ENCODE data around the gene UFSP1. TPM values are rescaled to one million over a fixed set of nuclear protein-coding genes. Genes with fewer than 3 reads are reported as not detected.

The UFSP1 gene
- total and polyA plus RNA-seq, 10 of the 15 experiments (the other 5 are each of a cell fraction or from before 2014, with no cell fraction given) = 0.14 to 10.6 (median 2.8) TPM

DNA sequence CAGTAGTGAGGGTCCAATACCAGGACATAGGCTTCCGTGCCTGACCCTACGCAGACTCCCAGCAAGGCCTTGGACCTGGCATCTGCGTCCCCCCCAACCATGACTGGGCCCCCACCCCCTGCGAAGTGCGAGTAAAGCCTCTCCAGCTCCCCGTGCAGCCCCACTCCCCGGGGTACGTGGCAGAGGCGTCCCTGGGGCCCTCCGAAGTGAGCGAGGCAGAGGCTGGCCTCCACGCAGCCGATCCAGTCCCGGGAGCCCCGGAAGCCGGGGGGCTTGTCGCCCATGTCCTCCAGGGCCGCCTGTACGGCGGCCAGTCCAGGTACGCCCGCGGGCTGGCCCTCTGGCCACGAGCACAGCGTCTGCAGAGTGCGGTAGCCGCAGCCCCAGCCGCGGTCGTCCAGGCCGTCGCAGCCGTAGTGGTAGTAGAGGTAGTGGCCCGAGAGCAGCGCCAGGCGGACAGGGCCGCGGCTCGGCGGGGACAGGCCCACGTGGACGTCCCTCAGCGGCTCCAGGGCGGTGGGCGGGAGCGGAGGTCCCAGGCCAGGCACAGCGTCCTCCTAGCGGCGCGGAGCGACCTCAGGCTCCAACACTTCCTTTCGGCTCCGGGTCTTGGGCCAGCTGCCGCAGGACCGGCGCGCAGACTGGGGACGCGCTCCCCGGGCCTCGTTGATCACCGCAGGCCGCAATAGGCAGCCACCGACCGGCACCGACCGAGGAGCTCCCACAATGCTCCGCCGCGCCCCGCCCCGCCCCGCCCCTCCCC lies at the start of gene UFSP1 (continued):
- TF ChIP-seq SREBF1 (IDR thresholded peaks at IDR 0.05; ENCODE audit: low read length) = no peak
- TF ChIP-seq ETV6 (conservative IDR thresholded peaks at IDR 0.05 in 1 of 2, IDR thresholded peaks at IDR 0.05 in 1 of 2; ENCODE audit: borderline replicate concordance in 1 of 2, low read depth in 1 of 2) = no peak
- no peak for TF ChIP-seq PML (IDR thresholded peaks at IDR 0.05; ENCODE audit: low read length)
- TF ChIP-seq IRF4 (IDR thresholded peaks at IDR 0.05; ENCODE audit: low read depth, low read length) = no peak
- no peak for TF ChIP-seq NRF1 (conservative IDR thresholded peaks at IDR 0.05; ENCODE audit: low read depth, low read length)
- TF ChIP-seq, protein P1, sequence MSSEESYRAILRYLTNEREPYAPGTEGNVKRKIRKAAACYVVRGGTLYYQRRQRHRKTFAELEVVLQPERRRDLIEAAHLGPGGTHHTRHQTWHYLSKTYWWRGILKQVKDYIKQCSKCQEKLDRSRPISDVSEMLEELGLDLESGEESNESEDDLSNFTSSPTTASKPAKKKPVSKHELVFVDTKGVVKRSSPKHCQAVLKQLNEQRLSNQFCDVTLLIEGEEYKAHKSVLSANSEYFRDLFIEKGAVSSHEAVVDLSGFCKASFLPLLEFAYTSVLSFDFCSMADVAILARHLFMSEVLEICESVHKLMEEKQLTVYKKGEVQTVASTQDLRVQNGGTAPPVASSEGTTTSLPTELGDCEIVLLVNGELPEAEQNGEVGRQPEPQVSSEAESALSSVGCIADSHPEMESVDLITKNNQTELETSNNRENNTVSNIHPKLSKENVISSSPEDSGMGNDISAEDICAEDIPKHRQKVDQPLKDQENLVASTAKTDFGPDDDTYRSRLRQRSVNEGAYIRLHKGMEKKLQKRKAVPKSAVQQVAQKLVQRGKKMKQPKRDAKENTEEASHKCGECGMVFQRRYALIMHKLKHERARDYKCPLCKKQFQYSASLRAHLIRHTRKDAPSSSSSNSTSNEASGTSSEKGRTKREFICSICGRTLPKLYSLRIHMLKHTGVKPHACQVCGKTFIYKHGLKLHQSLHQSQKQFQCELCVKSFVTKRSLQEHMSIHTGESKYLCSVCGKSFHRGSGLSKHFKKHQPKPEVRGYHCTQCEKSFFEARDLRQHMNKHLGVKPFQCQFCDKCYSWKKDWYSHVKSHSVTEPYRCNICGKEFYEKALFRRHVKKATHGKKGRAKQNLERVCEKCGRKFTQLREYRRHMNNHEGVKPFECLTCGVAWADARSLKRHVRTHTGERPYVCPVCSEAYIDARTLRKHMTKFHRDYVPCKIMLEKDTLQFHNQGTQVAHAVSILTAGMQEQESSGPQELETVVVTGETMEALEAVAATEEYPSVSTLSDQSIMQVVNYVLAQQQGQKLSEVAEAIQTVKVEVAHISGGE (CRISPR knock-in tag; IDR thresholded peaks at IDR 0.05) = no peak
- no peak for TF ChIP-seq POLR2AphosphoS2 (IDR thresholded peaks at IDR 0.05; ENCODE audit: low read depth, low read length)
- TF ChIP-seq STAT1 (conservative IDR thresholded peaks at IDR 0.05) = no peak
- TF ChIP-seq HDAC6 (IDR thresholded peaks at IDR 0.05; ENCODE audit: unreplicated experiment) = no peak
- TF ChIP-seq EZH2 (IDR thresholded peaks at IDR 0.05; ENCODE audit: borderline replicate concordance, control insufficient read depth, low read depth, low read length) = no peak
- TF ChIP-seq RUNX3 (IDR thresholded peaks at IDR 0.05; ENCODE audit: low read length) = no peak
- TF ChIP-seq PBX3 (IDR thresholded peaks at IDR 0.05; ENCODE audit: insufficient replicate concordance, low read depth, low read length) = no peak
- no peak for TF ChIP-seq ZBTB4 (CRISPR knock-in tag; IDR thresholded peaks at IDR 0.05)
- no peak for TF ChIP-seq MEF2B (IDR thresholded peaks at IDR 0.05; ENCODE audit: partially characterized antibody, poor library complexity, severe bottlenecking)
- no peak for TF ChIP-seq CBX5 (IDR thresholded peaks at IDR 0.05; ENCODE audit: low read depth)
- TF ChIP-seq, protein P2, sequence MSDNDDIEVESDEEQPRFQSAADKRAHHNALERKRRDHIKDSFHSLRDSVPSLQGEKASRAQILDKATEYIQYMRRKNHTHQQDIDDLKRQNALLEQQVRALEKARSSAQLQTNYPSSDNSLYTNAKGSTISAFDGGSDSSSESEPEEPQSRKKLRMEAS (IDR thresholded peaks at IDR 0.05; ENCODE audit: low read depth, low read length) = no peak; the same call in 1 of the 2 replicates
- TF ChIP-seq ZNF384 (IDR thresholded peaks at IDR 0.05; ENCODE audit: borderline replicate concordance, low read depth, low read length) = no peak
- peak; percentile 79 for TF ChIP-seq LARP7 (IDR thresholded peaks at IDR 0.05)
- no peak for TF ChIP-seq CHD1 (IDR thresholded peaks at IDR 0.05; ENCODE audit: low read depth, low read length)
- TF ChIP-seq TARDBP (IDR thresholded peaks at IDR 0.05; ENCODE audit: borderline replicate concordance) = no peak
- TF ChIP-seq, protein P3, sequence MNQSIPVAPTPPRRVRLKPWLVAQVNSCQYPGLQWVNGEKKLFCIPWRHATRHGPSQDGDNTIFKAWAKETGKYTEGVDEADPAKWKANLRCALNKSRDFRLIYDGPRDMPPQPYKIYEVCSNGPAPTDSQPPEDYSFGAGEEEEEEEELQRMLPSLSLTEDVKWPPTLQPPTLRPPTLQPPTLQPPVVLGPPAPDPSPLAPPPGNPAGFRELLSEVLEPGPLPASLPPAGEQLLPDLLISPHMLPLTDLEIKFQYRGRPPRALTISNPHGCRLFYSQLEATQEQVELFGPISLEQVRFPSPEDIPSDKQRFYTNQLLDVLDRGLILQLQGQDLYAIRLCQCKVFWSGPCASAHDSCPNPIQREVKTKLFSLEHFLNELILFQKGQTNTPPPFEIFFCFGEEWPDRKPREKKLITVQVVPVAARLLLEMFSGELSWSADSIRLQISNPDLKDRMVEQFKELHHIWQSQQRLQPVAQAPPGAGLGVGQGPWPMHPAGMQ (IDR thresholded peaks at IDR 0.05; ENCODE audit: borderline replicate concordance) = no peak
